HEK293T (cell line): ENCODE data around the gene U2AF1L4.

Source experiments
- BHLHE40 ChIP-seq: fragments of 450-650 bp; IDR thresholded peaks from 2 replicates; pipeline ENCODE4 v1.6.1; 2016; ENCODE audit warnings: mild to moderate bottlenecking, moderate library complexity, borderline replicate concordance
- CTBP1 ChIP-seq: fragments of 450-650 bp; IDR thresholded peaks from 2 replicates; pipeline ENCODE4 v1.6.1; 2016; ENCODE audit warnings: borderline replicate concordance
- ELF4 ChIP-seq: fragments of 450-650 bp; IDR thresholded peaks from 2 replicates; pipeline ENCODE4 v1.6.1; 2017; ENCODE audit warnings: antibody characterized with exemption
- FOXM1 ChIP-seq: fragments of 450-650 bp; IDR thresholded peaks from 2 replicates; pipeline ENCODE4 v1.6.1; 2017; ENCODE audit warnings: mild to moderate bottlenecking, borderline replicate concordance
- L3MBTL2 ChIP-seq: fragments of 450-650 bp; conservative IDR thresholded peaks from 2 replicates; pipeline ENCODE4 v1.6.1; 2016; ENCODE audit warnings: mild to moderate bottlenecking
- LEF1 ChIP-seq: fragments of 450-650 bp; IDR thresholded peaks from 2 replicates; pipeline ENCODE4 v1.6.1; 2017; ENCODE audit warnings: mild to moderate bottlenecking, borderline replicate concordance
- NFRKB ChIP-seq: fragments of 450-650 bp; IDR thresholded peaks from 2 replicates; pipeline ENCODE4 v1.6.1; 2016; ENCODE audit warnings: mild to moderate bottlenecking, moderate library complexity
- SP1 ChIP-seq: fragments of 450-650 bp; IDR thresholded peaks from 2 replicates; pipeline ENCODE4 v1.6.1; 2017
- SUZ12 ChIP-seq: fragments of 450-650 bp; IDR thresholded peaks from 2 replicates; pipeline ENCODE4 v1.6.1; 2016; ENCODE audit warnings: mild to moderate bottlenecking
- TARDBP ChIP-seq: fragments of 450-650 bp; IDR thresholded peaks from 2 replicates; pipeline ENCODE4 v1.6.1; 2016
- ZNF384 ChIP-seq: fragments of 450-650 bp; IDR thresholded peaks from 2 replicates; pipeline ENCODE4 v1.6.1; 2016
- TF ChIP-seq, protein P1 (sequence below): fragments of 450-650 bp; IDR thresholded peaks from 2 replicates; pipeline ENCODE4 v1.6.1; 2016

DNA sequence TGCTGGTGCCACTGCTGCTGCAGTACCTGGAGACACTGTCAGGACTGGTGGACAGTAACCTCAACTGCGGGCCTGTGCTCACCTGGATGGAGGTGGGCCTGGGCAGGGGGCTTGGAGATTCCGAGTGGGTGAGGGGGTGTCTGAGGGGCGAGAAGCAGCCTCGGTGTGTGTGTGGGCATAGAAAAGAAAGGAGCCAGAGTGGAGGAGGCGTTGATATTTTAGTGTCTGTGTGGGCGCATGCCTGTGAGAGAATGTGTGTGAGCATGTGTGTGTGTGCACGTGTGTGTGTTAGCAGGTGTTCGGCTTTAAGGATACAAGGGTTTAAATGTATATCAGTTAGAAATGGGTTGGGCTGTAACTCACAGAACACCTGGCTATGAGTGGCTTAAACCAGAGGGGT, 33.8 kb upstream of the U2AF1L4 start:
- no peak for TF ChIP-seq LEF1
- TF ChIP-seq SP1, result no peak
- no peak for TF ChIP-seq TARDBP
- TF ChIP-seq, protein P1, sequence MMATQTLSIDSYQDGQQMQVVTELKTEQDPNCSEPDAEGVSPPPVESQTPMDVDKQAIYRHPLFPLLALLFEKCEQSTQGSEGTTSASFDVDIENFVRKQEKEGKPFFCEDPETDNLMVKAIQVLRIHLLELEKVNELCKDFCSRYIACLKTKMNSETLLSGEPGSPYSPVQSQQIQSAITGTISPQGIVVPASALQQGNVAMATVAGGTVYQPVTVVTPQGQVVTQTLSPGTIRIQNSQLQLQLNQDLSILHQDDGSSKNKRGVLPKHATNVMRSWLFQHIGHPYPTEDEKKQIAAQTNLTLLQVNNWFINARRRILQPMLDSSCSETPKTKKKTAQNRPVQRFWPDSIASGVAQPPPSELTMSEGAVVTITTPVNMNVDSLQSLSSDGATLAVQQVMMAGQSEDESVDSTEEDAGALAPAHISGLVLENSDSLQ, result no peak
- no peak for TF ChIP-seq ELF4
- TF ChIP-seq FOXM1, result no peak
- TF ChIP-seq SUZ12, result no peak
- TF ChIP-seq NFRKB, result no peak
- no peak for TF ChIP-seq BHLHE40
- TF ChIP-seq L3MBTL2, result no peak
- TF ChIP-seq CTBP1, result no peak
- TF ChIP-seq ZNF384, result no peak
